IMR-90 (cell line): ENCODE measurements around the gene PRMT1. TPM values are rescaled to one million over a fixed set of nuclear protein-coding genes. Genes with fewer than 3 reads are reported as not detected.
A peak's percentile ranks its signal among the peaks of the same experiment; 100 is the strongest.

ENCODE experiments used
- ATAC-seq: fragments of 200-7000 bp; cut with Tn5 transposase; 2 replicates; pipeline ENCODE4 v1.9.1; 2020; ENCODE audit warnings: low read depth, mild to moderate bottlenecking, moderate library complexity
- BruUV-seq: library from RNA; stranded (reverse); fragments of 400-500 nt; replicated peaks from 2 replicates; lab custom pipeline; 2021; lab: Mats Ljungman, UMichigan
- CTCF ChIA-PET: fragments of 300-600 bp; formaldehyde crosslinking; extraction: SDS; loops from one replicate; lab custom pipeline; 2021; ENCODE audit warnings: antibody characterized with exemption; lab: Yijun Ruan, JAX
- POLR2A ChIA-PET: fragments of 300-600 bp; sonication (Branson Sonifier 250); formaldehyde crosslinking; loops from one replicate; lab custom pipeline; 2022; ENCODE audit warnings: antibody characterized with exemption; ENCODE audit not compliant: unreplicated experiment; lab: Charles Lee
- DNase-seq: peaks from one replicate; pipeline ENCODE4 v3.0.0; 2013
- H2AFZ ChIP-seq: replicated peaks from 2 replicates; pipeline ENCODE3; 2013; ENCODE audit warnings: low read length, mild to moderate bottlenecking; ENCODE audit not compliant: poor library complexity
- H2AK5ac ChIP-seq: 2 replicates; pipeline ENCODE4 v1.6.1; 2013; ENCODE audit warnings: low read depth, low read length, inconsistent platforms
- H2AK9ac ChIP-seq: replicated peaks from 2 replicates; pipeline ENCODE3; 2013; ENCODE audit warnings: mild to moderate bottlenecking, low read depth, low read length, moderate library complexity; ENCODE audit not compliant: poor library complexity
- H2BK120ac ChIP-seq: 2 replicates; pipeline ENCODE4 v1.6.1; 2013; ENCODE audit warnings: low read depth, low read length, inconsistent platforms
- H2BK15ac ChIP-seq: 3 replicates; pipeline ENCODE4 v1.6.1; 2013; ENCODE audit warnings: low read depth, low read length, inconsistent platforms
- H2BK20ac ChIP-seq: 2 replicates; pipeline ENCODE4 v1.6.1; 2013; ENCODE audit warnings: low read depth, mild to moderate bottlenecking, inconsistent platforms, low read length, moderate library complexity
- H2BK5ac ChIP-seq: 2 replicates; pipeline ENCODE4 v1.6.1; 2013; ENCODE audit warnings: mild to moderate bottlenecking, low read depth, low read length, inconsistent platforms; ENCODE audit not compliant: poor library complexity, severe bottlenecking
- H3K14ac ChIP-seq: replicated peaks from 2 replicates; pipeline ENCODE4 v1.6.1; 2013; ENCODE audit warnings: low read depth, low read length, inconsistent platforms
- H3K18ac ChIP-seq: 2 replicates; pipeline ENCODE4 v1.6.1; 2013; ENCODE audit warnings: low read depth, low read length, control low read depth
- H3K23ac ChIP-seq: 2 replicates; pipeline ENCODE4 v1.6.1; 2013; ENCODE audit warnings: low read depth, low read length, inconsistent platforms
- H3K27ac ChIP-seq: 2 replicates; pipeline ENCODE4 v1.5.1; 2013; ENCODE audit warnings: mild to moderate bottlenecking, control low read depth, low read length; ENCODE audit not compliant: insufficient read depth
- H3K27me3 ChIP-seq: 2 replicates; pipeline ENCODE4 v1.6.1; 2013; ENCODE audit warnings: low read length; ENCODE audit not compliant: control insufficient read depth, insufficient read depth
- H3K36me3 ChIP-seq: 2 replicates; pipeline ENCODE4 v1.6.1; 2013; ENCODE audit warnings: low read length, mixed read lengths; ENCODE audit not compliant: control insufficient read depth, insufficient read depth
- H3K4ac ChIP-seq: 2 replicates; pipeline ENCODE4 v1.6.1; 2013; ENCODE audit warnings: low read depth, low read length, inconsistent platforms
- H3K4me1 ChIP-seq: 2 replicates; pipeline ENCODE4 v1.6.1; 2013; ENCODE audit warnings: low read length, mixed read lengths; ENCODE audit not compliant: control insufficient read depth, insufficient read depth
- H3K4me2 ChIP-seq: 2 replicates; pipeline ENCODE4 v1.6.1; 2013; ENCODE audit warnings: low read depth, mild to moderate bottlenecking, control low read depth, low read length, moderate library complexity
- H3K4me3 ChIP-seq: 2 replicates; pipeline ENCODE4 v1.5.1; 2013; ENCODE audit warnings: low read depth, mild to moderate bottlenecking, control low read depth, low read length, moderate library complexity; ENCODE audit not compliant: insufficient read depth
- H3K56ac ChIP-seq: 2 replicates; pipeline ENCODE4 v1.6.1; 2013; ENCODE audit warnings: low read length, inconsistent platforms; ENCODE audit not compliant: insufficient read depth; ENCODE audit errors: extremely low read depth
- H3K79me1 ChIP-seq, 2 experiments: 2 replicates each; pipeline ENCODE4 v1.6.1; 2013; ENCODE audit warnings: low read length in 2 of 2, inconsistent platforms in 1 of 2, low read depth in 1 of 2
- H3K9ac ChIP-seq: 2 replicates; pipeline ENCODE4 v1.6.1; 2013; ENCODE audit warnings: low read depth, low read length, control low read depth
- H3K9me1 ChIP-seq: 2 replicates; pipeline ENCODE4 v1.6.1; 2013; ENCODE audit warnings: low read length, inconsistent platforms; ENCODE audit not compliant: insufficient read depth
- H3K9me3 ChIP-seq: 2 replicates; pipeline ENCODE4 v1.6.1; 2013; ENCODE audit warnings: low read length; ENCODE audit not compliant: control insufficient read depth, insufficient read depth
- H4K20me1 ChIP-seq: 2 replicates; pipeline ENCODE4 v1.6.1; 2013; ENCODE audit warnings: low read length, inconsistent platforms; ENCODE audit not compliant: insufficient read depth
- H4K5ac ChIP-seq: 2 replicates; pipeline ENCODE4 v1.6.1; 2013; ENCODE audit warnings: mild to moderate bottlenecking, low read depth, low read length, control low read depth
- H4K8ac ChIP-seq, 2 experiments: 2 replicates each; pipeline ENCODE4 v1.6.1; 2013; ENCODE audit warnings: low read depth in 2 of 2, low read length in 2 of 2, control low read depth in 1 of 2, inconsistent platforms in 1 of 2
- H4K91ac ChIP-seq: 2 replicates; pipeline ENCODE4 v1.6.1; 2013; ENCODE audit warnings: low read depth, low read length, inconsistent platforms; ENCODE audit not compliant: insufficient read depth
- BHLHE40 ChIP-seq: fragments of 150-350 bp; IDR thresholded peaks from 2 replicates; pipeline ENCODE4 v1.6.1; 2016; ENCODE audit warnings: mild to moderate bottlenecking, low read depth, low read length
- CEBPB ChIP-seq: IDR thresholded peaks from 2 replicates; pipeline ENCODE4 v1.6.1; 2012; ENCODE audit warnings: low read depth, low read length, improper control_type of control experiment
- CHD1 ChIP-seq: IDR thresholded peaks from 2 replicates; pipeline ENCODE4 v1.6.1; 2012; ENCODE audit warnings: low read depth, low read length, improper control_type of control experiment
- CTCF ChIP-seq: conservative IDR thresholded peaks from 2 replicates; pipeline ENCODE4 v1.5.1; 2012; ENCODE audit warnings: mild to moderate bottlenecking, low read depth, low read length, improper control_type of control experiment
- ELK1 ChIP-seq: fragments of 150-350 bp; IDR thresholded peaks from 2 replicates; pipeline ENCODE4 v1.6.1; 2016; ENCODE audit warnings: low read depth, mild to moderate bottlenecking, low read length, moderate library complexity, borderline replicate concordance
- FOS ChIP-seq: fragments of 150-350 bp; IDR thresholded peaks from 2 replicates; pipeline ENCODE4 v1.6.1; 2016; ENCODE audit warnings: low read depth, low read length
- MAFK ChIP-seq: IDR thresholded peaks from 2 replicates; pipeline ENCODE4 v1.6.1; 2012; ENCODE audit warnings: low read depth, low read length, improper control_type of control experiment
- MAZ ChIP-seq: IDR thresholded peaks from 2 replicates; pipeline ENCODE4 v1.6.1; 2012; ENCODE audit warnings: low read depth, mild to moderate bottlenecking, low read length, improper control_type of control experiment, moderate library complexity, borderline replicate concordance
- MXI1 ChIP-seq: IDR thresholded peaks from 2 replicates; pipeline ENCODE4 v1.6.1; 2012; ENCODE audit warnings: low read depth, mild to moderate bottlenecking, low read length, moderate library complexity, borderline replicate concordance
- NFE2L2 ChIP-seq: fragments of 150-350 bp; IDR thresholded peaks from 2 replicates; pipeline ENCODE4 v1.6.1; 2016; ENCODE audit warnings: low read depth, mild to moderate bottlenecking, low read length
- POLR2A ChIP-seq: IDR thresholded peaks from 2 replicates; pipeline ENCODE4 v1.6.1; 2012; ENCODE audit warnings: mild to moderate bottlenecking, low read depth, low read length
- RAD21 ChIP-seq: IDR thresholded peaks from 2 replicates; pipeline ENCODE4 v1.6.1; 2012; ENCODE audit warnings: low read length, improper control_type of control experiment
- RCOR1 ChIP-seq: IDR thresholded peaks from 2 replicates; pipeline ENCODE4 v1.6.1; 2012; ENCODE audit warnings: mild to moderate bottlenecking, low read length, improper control_type of control experiment; ENCODE audit not compliant: insufficient replicate concordance
- RFX5 ChIP-seq: IDR thresholded peaks from 2 replicates; pipeline ENCODE4 v1.8.0; 2012; ENCODE audit warnings: low read depth, mild to moderate bottlenecking, low read length, moderate library complexity
- SMC3 ChIP-seq: fragments of 150-350 bp; IDR thresholded peaks from 2 replicates; pipeline ENCODE4 v1.6.1; 2016; ENCODE audit warnings: low read depth, mild to moderate bottlenecking, antibody characterized with exemption, low read length, moderate library complexity
- USF2 ChIP-seq: fragments of 150-350 bp; IDR thresholded peaks from 2 replicates; pipeline ENCODE4 v1.6.1; 2017; ENCODE audit warnings: mild to moderate bottlenecking, antibody characterized with exemption, low read length, low read depth
- WGBS, 2 experiments: methylation state at CpG; one replicate each; pipeline versions ENCODE4 v1.1.5 to v1.1.7; 2013; ENCODE audit warnings: missing lambda C conversion rate in 2 of 2; ENCODE audit not compliant: insufficient read length in 1 of 2; ENCODE audit errors: extremely low coverage in 2 of 2; 5-methylcytosine and 5-hydroxymethylcytosine counted together
- dilution Hi-C: fragments of 300-500 bp; cut with HindIII; formaldehyde crosslinking; loops from one replicate; pipeline ENCODE4 v1.14.3; 2018; ENCODE audit warnings: low sequenced_read_pairs; ENCODE audit not compliant: unreplicated experiment
- in situ Hi-C: fragments of 300-500 bp; cut with MboI; formaldehyde crosslinking; loops from 3 replicates; pipeline ENCODE4 v1.14.3; 2019; ENCODE audit warnings: low sequenced_read_pairs, inconsistent platforms, mixed read lengths
- intact Hi-C: fragments of 100-400 bp; cut with micrococcal nuclease; formaldehyde crosslinking; loops from 2 replicates; pipeline ENCODE4 v1.10.0; 2022
- polyA plus RNA-seq, 3 experiments: library from polyadenylated mRNA; depleted of rRNA; stranded (reverse); fragments of >200 nt; gene quantifications; 2 replicates each; pipeline ENCODE4 v1.2.3, GENCODE V29; 2012; ENCODE audit warnings: low replicate concordance in 1 of 3
- total RNA-seq: library from RNA; depleted of rRNA; stranded (reverse); fragments of >200 nt; gene quantifications from 2 replicates; pipeline ENCODE4 v1.2.3, GENCODE V29; 2012

Gene PRMT1
- total and polyA plus RNA-seq, 2 of the 4 experiments (the other 2 are of a cell fraction): 497 to 840 TPM

GRCh38 chr19:49631610-49632192, 45.4 kb upstream of the PRMT1 start:
- whole genome bisulfite sequencing, 2 experiments: 92% methylated on average over 8 of the region's 19 CpGs; no CpG with 5 or more reads in 1 of the 2 experiments
- ChIA-PET POLR2A (no interaction called here), CTCF (interaction anchor here (0.6 to 1.0 kb wide), 3 partner anchors 8 to 158 kb away, joined by 3 to 4 read pairs (median 3); partner anchors contain the start of gene FLT3LG)
- dilution Hi-C loops: no loop called here
- H3K23ac ChIP-seq: 0 out of 2 replicates have a peak overlapping the region, but pooled peaks have one; percentile 8
- peaks cover 23% of the 10 kb centered on the region for H3K36me3 ChIP-seq
- no peaks in the 10 kb centered on the region for H3K27me3 ChIP-seq
- no TSS peak for BruUV-seq
- H3K4me2 ChIP-seq: no peak overlapping the region
- no peaks in the 10 kb centered on the region for H3K9me3 ChIP-seq
- intact Hi-C loops: no loop called here
- H2AK5ac ChIP-seq: no peak overlapping the region
- 0 out of 2 replicates have a peak overlapping the region, but pooled peaks have one; percentile 8 for H3K14ac ChIP-seq
- in situ Hi-C loops: no loop called here
- no peak overlapping the region for H3K56ac ChIP-seq
- H3K27ac ChIP-seq: no peak overlapping the region
- H3K4ac ChIP-seq: no peak overlapping the region
- ATAC-seq: no peak
- peaks cover 9% of the 10 kb centered on the region; the same call in 1 of the 2 replicates for H3K9me1 ChIP-seq
- H4K20me1 ChIP-seq: no peaks in the 10 kb centered on the region
- peaks cover 0 to 29% of the 10 kb centered on the region in 2 experiments; a peak in 2 of 4 replicates for H3K79me1 ChIP-seq
- no peak overlapping the region for H2AFZ ChIP-seq
- H2BK5ac ChIP-seq: no peak overlapping the region
- H3K4me1 ChIP-seq: peaks cover 2% of the 10 kb centered on the region; the same call in 1 of the 2 replicates
- H3K4me3 ChIP-seq: no peak overlapping the region
- no peak overlapping the region for H2BK120ac ChIP-seq
- H2AK9ac ChIP-seq: no peak overlapping the region
- no peak overlapping the region for H4K91ac ChIP-seq
- no peak overlapping the region for H2BK20ac ChIP-seq
- no peak overlapping the region for H3K9ac ChIP-seq
- H3K18ac ChIP-seq: no peak overlapping the region
- H4K8ac ChIP-seq: no peak overlapping the region
- TF ChIP-seq SMC3: no peak
- no peak for TF ChIP-seq ELK1
- TF ChIP-seq RCOR1: no peak
- TF ChIP-seq RFX5: no peak
- no peak for TF ChIP-seq MAFK
- TF ChIP-seq BHLHE40: no peak
- TF ChIP-seq CEBPB: no peak
- no peak for TF ChIP-seq USF2
- TF ChIP-seq RAD21: no peak
- TF ChIP-seq NFE2L2: no peak
- TF ChIP-seq MXI1: no peak
- no peak for TF ChIP-seq MAZ
- TF ChIP-seq POLR2A: no peak
- TF ChIP-seq CTCF: no peak
- no peak for TF ChIP-seq FOS
- no peak for TF ChIP-seq CHD1
- DNase-seq: no peak
- H2BK15ac ChIP-seq: no peak overlapping the region
- H4K5ac ChIP-seq: no peak overlapping the region
